ENCODE data around the gene ENPP3. TPM values are rescaled to one million over a fixed set of nuclear protein-coding genes. Genes with fewer than 3 reads are reported as not detected.

ENPP3 gene
- total and polyA plus RNA-seq, 2 experiments from 2014 or later: not detected

DNA sequence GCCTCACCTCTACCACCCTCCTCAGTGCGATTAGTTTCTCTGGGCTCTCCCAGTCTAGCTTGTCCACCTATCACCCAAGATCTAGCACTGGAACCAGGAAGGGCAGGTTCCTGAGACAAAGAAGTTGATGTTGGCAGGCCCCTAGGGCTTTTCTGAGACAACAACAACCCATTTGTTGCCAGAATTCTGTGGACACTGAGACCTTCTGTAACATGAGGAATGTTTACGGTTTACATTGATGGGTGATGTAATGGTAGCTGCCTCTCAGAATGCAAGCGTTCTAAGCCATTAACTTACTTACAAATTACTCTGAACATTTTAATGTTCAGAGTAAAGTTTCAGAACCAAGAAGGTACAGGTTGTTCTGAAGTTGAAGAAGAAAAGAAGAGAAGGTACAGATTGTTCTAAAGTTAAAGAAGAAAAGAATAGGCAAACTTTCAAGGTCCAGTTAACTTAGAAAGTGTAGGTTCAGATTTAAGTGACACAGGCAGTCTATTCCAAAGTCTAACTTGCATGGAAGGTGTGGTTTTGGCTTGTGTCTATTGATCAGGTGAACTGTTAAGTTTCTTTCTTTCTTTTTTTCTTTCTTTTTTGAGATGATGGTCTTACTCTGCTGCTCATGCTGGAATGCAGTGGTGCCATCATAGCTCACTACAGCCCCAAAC lies 5.3 kb upstream of the ENPP3 start (continued):
- TF ChIP-seq, protein P1, sequence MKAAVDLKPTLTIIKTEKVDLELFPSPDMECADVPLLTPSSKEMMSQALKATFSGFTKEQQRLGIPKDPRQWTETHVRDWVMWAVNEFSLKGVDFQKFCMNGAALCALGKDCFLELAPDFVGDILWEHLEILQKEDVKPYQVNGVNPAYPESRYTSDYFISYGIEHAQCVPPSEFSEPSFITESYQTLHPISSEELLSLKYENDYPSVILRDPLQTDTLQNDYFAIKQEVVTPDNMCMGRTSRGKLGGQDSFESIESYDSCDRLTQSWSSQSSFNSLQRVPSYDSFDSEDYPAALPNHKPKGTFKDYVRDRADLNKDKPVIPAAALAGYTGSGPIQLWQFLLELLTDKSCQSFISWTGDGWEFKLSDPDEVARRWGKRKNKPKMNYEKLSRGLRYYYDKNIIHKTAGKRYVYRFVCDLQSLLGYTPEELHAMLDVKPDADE (IDR thresholded peaks at IDR 0.05): no peak
- TF ChIP-seq CREB1 (CRISPR knock-in tag; IDR thresholded peaks at IDR 0.05; ENCODE audit: low read depth): no peak
- no peak for TF ChIP-seq STAT1 (IDR thresholded peaks at IDR 0.05; ENCODE audit: unreplicated experiment)
- TF ChIP-seq POLR2AphosphoS5 (IDR thresholded peaks at IDR 0.05; ENCODE audit: low read depth): no peak
- TF ChIP-seq JUNB (IDR thresholded peaks at IDR 0.05; ENCODE audit: unreplicated experiment): no peak

GRCh38 chr6:131635384-131636340 lies 1.4 kb upstream of the ENPP3 start:
- Histone ChIP-seq H3F3A (replicated peaks; ENCODE audit: low read depth) (no peaks in the 10 kb centered on the region), H3K4me2 (no peak overlapping the region), H3K79me2 (replicated peaks; ENCODE audit: insufficient read depth) (no peaks in the 10 kb centered on the region), H3K27me3 (ENCODE audit: insufficient read depth) (no peaks in the 10 kb centered on the region), H4K20me1 (replicated peaks; ENCODE audit: insufficient read depth) (no peaks in the 10 kb centered on the region), H3K36me3 (ENCODE audit: insufficient read depth) (no peaks in the 10 kb centered on the region), H3K4me3 (no peak overlapping the region), H2AFZ (no peak overlapping the region; the same call in 1 of the 2 replicates), H3K9me2 (ENCODE audit: insufficient read depth) (no peaks in the 10 kb centered on the region), H3K27ac (ENCODE audit: low read depth) (no peak overlapping the region), H3K4me1 (ENCODE audit: insufficient read depth) (no peaks in the 10 kb centered on the region)
- Mint-ChIP-seq H3K27ac (no peak overlapping the region), H3K4me3 (no peak overlapping the region), H3K36me3 (ENCODE audit: low read depth) (no peaks in the 10 kb centered on the region), H3K4me1 (no peaks in the 10 kb centered on the region), H3K9me3 (no peaks in the 10 kb centered on the region), H3K27me3 (ENCODE audit: insufficient read depth, low read depth, poor library complexity) (no peaks in the 10 kb centered on the region)
- DNase-seq (ENCODE audit: low spot score): no peak
- no peak for ATAC-seq
- no peak for TF ChIP-seq CREB1 (CRISPR knock-in tag; IDR thresholded peaks at IDR 0.05; ENCODE audit: low read depth)
- no peak for TF ChIP-seq NANOG (IDR thresholded peaks at IDR 0.05; ENCODE audit: borderline replicate concordance)
- TF ChIP-seq EZH2phosphoT487 (IDR thresholded peaks at IDR 0.05; ENCODE audit: unreplicated experiment): no peak
- TF ChIP-seq ZNF462 (CRISPR knock-in tag; IDR thresholded peaks at IDR 0.05): no peak
- no peak for TF ChIP-seq REST (IDR thresholded peaks at IDR 0.05; ENCODE audit: unreplicated experiment)
- no peak for TF ChIP-seq JUNB (IDR thresholded peaks at IDR 0.05; ENCODE audit: unreplicated experiment)
- TF ChIP-seq ZNF114 (CRISPR knock-in tag; IDR thresholded peaks at IDR 0.05): no peak
- no peak for TF ChIP-seq STAT1 (IDR thresholded peaks at IDR 0.05; ENCODE audit: unreplicated experiment)
